ENCODE data around the gene NAA20.
A peak's percentile ranks its signal among the peaks of the same experiment; 100 is the strongest.

NAA20 gene

GRCh38 chr20:19992996-19993908 lies 23.9 kb upstream of the NAA20 start:
- H3K9me3 ChIP-seq (replicated peaks; ENCODE audit: low read length): no peaks in the 10 kb centered on the region
- H3K9ac ChIP-seq (ENCODE audit: low read depth, low read length): peak overlapping the region; percentile 84
- H3K27me3 ChIP-seq (ENCODE audit: control insufficient read depth, insufficient read depth, low read length): no peaks in the 10 kb centered on the region
- peaks cover 48% of the 10 kb centered on the region for H3K4me1 ChIP-seq (ENCODE audit: control insufficient read depth, insufficient read depth, low read length)
- H3K4me2 ChIP-seq (ENCODE audit: low read length): peak overlapping the region; percentile 74
- peak overlapping the region; percentile 44 for H3K4me3 ChIP-seq (ENCODE audit: low read length)
- H3K36me3 ChIP-seq (ENCODE audit: insufficient read depth, low read length): peaks cover 38% of the 10 kb centered on the region

- H3K9me3 ChIP-seq (replicated peaks; ENCODE audit: low read length): no peaks in the 10 kb centered on the region
- H3K36me3 ChIP-seq (ENCODE audit: insufficient read depth, low read length): peaks cover 47% of the 10 kb centered on the region
- no peaks in the 10 kb centered on the region for H3K27me3 ChIP-seq (ENCODE audit: control insufficient read depth, insufficient read depth, low read length)
- peak overlapping the region; percentile 44 for H3K4me3 ChIP-seq (ENCODE audit: low read length)
- peak overlapping the region; percentile 84 for H3K9ac ChIP-seq (ENCODE audit: low read depth, low read length)
- peaks cover 48% of the 10 kb centered on the region for H3K4me1 ChIP-seq (ENCODE audit: control insufficient read depth, insufficient read depth, low read length)
- peak overlapping the region; percentile 74 for H3K4me2 ChIP-seq (ENCODE audit: low read length)
Measured at GRCh38 chr20:19993958-19994669, 23.0 kb upstream of the NAA20 start.

GRCh38 chr20:19995220-19995863 lies 21.8 kb upstream of the NAA20 start:
- H3K4me1 ChIP-seq (ENCODE audit: control insufficient read depth, insufficient read depth, low read length): peaks cover 48% of the 10 kb centered on the region
- peak overlapping the region; percentile 84 for H3K9ac ChIP-seq (ENCODE audit: low read depth, low read length)
- no peak overlapping the region for H3K4me3 ChIP-seq (ENCODE audit: low read length)
- no peaks in the 10 kb centered on the region for H3K9me3 ChIP-seq (replicated peaks; ENCODE audit: low read length)
- no peaks in the 10 kb centered on the region for H3K27me3 ChIP-seq (ENCODE audit: control insufficient read depth, insufficient read depth, low read length)
- H3K36me3 ChIP-seq (ENCODE audit: insufficient read depth, low read length): peaks cover 54% of the 10 kb centered on the region
- no peak overlapping the region for H3K4me2 ChIP-seq (ENCODE audit: low read length)

- Histone ChIP-seq H3K9me3 (replicated peaks; ENCODE audit: low read length) (no peaks in the 10 kb centered on the region), H3K4me1 (ENCODE audit: control insufficient read depth, insufficient read depth, low read length) (peaks cover 40% of the 10 kb centered on the region), H3K27me3 (ENCODE audit: control insufficient read depth, insufficient read depth, low read length) (no peaks in the 10 kb centered on the region), H3K36me3 (ENCODE audit: insufficient read depth, low read length) (peaks cover 55% of the 10 kb centered on the region), H3K4me3 (ENCODE audit: low read length) (no peak overlapping the region), H3K9ac (ENCODE audit: low read depth, low read length) (no peak overlapping the region), H3K4me2 (ENCODE audit: low read length) (no peak overlapping the region)
Measured at GRCh38 chr20:19996222-19996621, 20.9 kb upstream of the NAA20 start.

GRCh38 chr20:19996917-19997316 lies 20.2 kb upstream of the NAA20 start:
- H3K9ac ChIP-seq (ENCODE audit: low read depth, low read length): no peak overlapping the region

GRCh38 chr20:19998990-19999705 lies 18.0 kb upstream of the NAA20 start:
- no peak overlapping the region for H3K9ac ChIP-seq (ENCODE audit: low read depth, low read length)
- no peak overlapping the region for H3K4me2 ChIP-seq (ENCODE audit: low read length)
- no peaks in the 10 kb centered on the region for H3K27me3 ChIP-seq (ENCODE audit: control insufficient read depth, insufficient read depth, low read length)
- H3K36me3 ChIP-seq (ENCODE audit: insufficient read depth, low read length): peaks cover 58% of the 10 kb centered on the region
- no peak overlapping the region for H3K4me3 ChIP-seq (ENCODE audit: low read length)
- H3K4me1 ChIP-seq (ENCODE audit: control insufficient read depth, insufficient read depth, low read length): peaks cover 37% of the 10 kb centered on the region
- H3K9me3 ChIP-seq (replicated peaks; ENCODE audit: low read length): no peaks in the 10 kb centered on the region

More at GRCh38 chr20:19996917-19997316, 20.2 kb upstream of the NAA20 start:
- Histone ChIP-seq H3K4me1 (ENCODE audit: control insufficient read depth, insufficient read depth, low read length) (peaks cover 39% of the 10 kb centered on the region), H3K27me3 (ENCODE audit: control insufficient read depth, insufficient read depth, low read length) (no peaks in the 10 kb centered on the region), H3K9me3 (replicated peaks; ENCODE audit: low read length) (no peaks in the 10 kb centered on the region), H3K36me3 (ENCODE audit: insufficient read depth, low read length) (peaks cover 57% of the 10 kb centered on the region), H3K4me2 (ENCODE audit: low read length) (no peak overlapping the region), H3K4me3 (ENCODE audit: low read length) (no peak overlapping the region)

GRCh38 chr20:20000211-20000968 lies 16.8 kb upstream of the NAA20 start:
- Histone ChIP-seq H3K36me3 (ENCODE audit: insufficient read depth, low read length) (peaks cover 55% of the 10 kb centered on the region), H3K4me2 (ENCODE audit: low read length) (no peak overlapping the region), H3K9ac (ENCODE audit: low read depth, low read length) (no peak overlapping the region), H3K9me3 (replicated peaks; ENCODE audit: low read length) (no peaks in the 10 kb centered on the region), H3K27me3 (ENCODE audit: control insufficient read depth, insufficient read depth, low read length) (no peaks in the 10 kb centered on the region), H3K4me3 (ENCODE audit: low read length) (no peak overlapping the region), H3K4me1 (ENCODE audit: control insufficient read depth, insufficient read depth, low read length) (peaks cover 26% of the 10 kb centered on the region)

GRCh38 chr20:20002101-20002998 lies 14.8 kb upstream of the NAA20 start:
- no peaks in the 10 kb centered on the region for H3K27me3 ChIP-seq (ENCODE audit: control insufficient read depth, insufficient read depth, low read length)
- H3K4me2 ChIP-seq (ENCODE audit: low read length): peak overlapping the region; percentile 62
- H3K9me3 ChIP-seq (replicated peaks; ENCODE audit: low read length): no peaks in the 10 kb centered on the region
- peaks cover 42% of the 10 kb centered on the region for H3K36me3 ChIP-seq (ENCODE audit: insufficient read depth, low read length)
- H3K4me3 ChIP-seq (ENCODE audit: low read length): peak overlapping the region; percentile 18
- H3K4me1 ChIP-seq (ENCODE audit: control insufficient read depth, insufficient read depth, low read length): peaks cover 26% of the 10 kb centered on the region
- no peak overlapping the region for H3K9ac ChIP-seq (ENCODE audit: low read depth, low read length)

GRCh38 chr20:20003031-20003954 lies 13.9 kb upstream of the NAA20 start:
- Histone ChIP-seq H3K9me3 (replicated peaks; ENCODE audit: low read length) (no peaks in the 10 kb centered on the region), H3K27me3 (ENCODE audit: control insufficient read depth, insufficient read depth, low read length) (no peaks in the 10 kb centered on the region), H3K9ac (ENCODE audit: low read depth, low read length) (no peak overlapping the region), H3K4me2 (ENCODE audit: low read length) (peak overlapping the region; percentile 62), H3K4me1 (ENCODE audit: control insufficient read depth, insufficient read depth, low read length) (peaks cover 26% of the 10 kb centered on the region), H3K36me3 (ENCODE audit: insufficient read depth, low read length) (peaks cover 41% of the 10 kb centered on the region), H3K4me3 (ENCODE audit: low read length) (peak overlapping the region; percentile 11)

All from skeletal muscle satellite cell (primary cell).